Eye (tissue), 1 donor: ENCODE data around the gene BATF.
A peak's percentile ranks its signal among the peaks of the same experiment; 100 is the strongest.

Source experiments
- DNase-seq: peaks from one replicate; pipeline ENCODE4 v3.0.0-alpha.2; 2015

Gene BATF

GRCh38 chr14:75535164-75535898 is 13.1 kb downstream of the BATF start:
- no peak for DNase-seq

- no peak for DNase-seq
Observed at GRCh38 chr14:75537071-75537470, 14.8 kb downstream of the BATF start.

- no peak for DNase-seq
Observed at GRCh38 chr14:75539162-75539560, 16.9 kb downstream of the BATF start.

- DNase-seq = no peak
Observed at GRCh38 chr14:75539561-75540478, 17.6 kb downstream of the BATF start.

- DNase-seq = no peak
Observed at GRCh38 chr14:75540479-75540851, 18.2 kb downstream of the BATF start.

- no peak for DNase-seq
Observed at GRCh38 chr14:75542588-75543091, 20.4 kb downstream of the BATF start.

- DNase-seq = no peak
Observed at GRCh38 chr14:75543253-75543652, 21.0 kb downstream of the BATF start.

GRCh38 chr14:75543786-75544185 is 21.5 kb downstream of the BATF start:
- DNase-seq = no peak

- DNase-seq = no peak
Observed at GRCh38 chr14:75545907-75546306, 23.6 kb downstream of the BATF start.

- DNase-seq = no peak
Observed at GRCh38 chr14:75547552-75548250, 25.4 kb downstream of the BATF start.

GRCh38 chr14:75548544-75548943 is 26.3 kb downstream of the BATF start:
- DNase-seq = no peak

GRCh38 chr14:75549169-75549568 is 26.9 kb downstream of the BATF start:
- DNase-seq = no peak

- no peak for DNase-seq
Observed at GRCh38 chr14:75551021-75551420, 28.8 kb downstream of the BATF start.

GRCh38 chr14:75553157-75553556 is 30.9 kb downstream of the BATF start:
- DNase-seq = no peak

GRCh38 chr14:75553761-75554364 is 31.6 kb downstream of the BATF start:
- DNase-seq = no peak

GRCh38 chr14:75554482-75554881 is 32.2 kb downstream of the BATF start:
- no peak for DNase-seq

- no peak for DNase-seq
Observed at GRCh38 chr14:75558440-75558839, 36.2 kb downstream of the BATF start.

- no peak for DNase-seq
Observed at GRCh38 chr14:75559045-75559444, 36.8 kb downstream of the BATF start.

GRCh38 chr14:75559451-75560222 is 37.4 kb downstream of the BATF start:
- DNase-seq = no peak

GRCh38 chr14:75561013-75561432 is 38.8 kb downstream of the BATF start:
- peak; percentile 88 for DNase-seq

GRCh38 chr14:75562089-75562488 is 39.8 kb downstream of the BATF start:
- DNase-seq = no peak

- DNase-seq = no peak
Observed at GRCh38 chr14:75562489-75562888, 40.2 kb downstream of the BATF start.
